T-helper 2 cell treated with Interferon-gamma antibody and Interleukin-4, amounts not matched to agents 5 μg/mL and 100 μg/mL, for 36 hours (primary cell): ENCODE measurements around the gene APBA2.
A peak's percentile ranks its signal among the peaks of the same experiment; 100 is the strongest.
"Not testable (repeated sequence)": the region's sequence is repeated elsewhere in the genome, so short reads cannot be mapped to it uniquely, and the experiment has no call there.

Experiments
- DNase-seq: peaks from one replicate; pipeline ENCODE4 v3.0.0; 2021; ENCODE audit warnings: low spot score
- H3K27ac Mint-ChIP-seq: one replicate; pipeline ENCODE4 v1.8.0; 2021; ENCODE audit warnings: mild to moderate bottlenecking, mixed read lengths
- H3K27me3 Mint-ChIP-seq: one replicate; pipeline ENCODE4 v1.8.0; 2021; ENCODE audit warnings: low read depth, mixed read lengths
- H3K36me3 Mint-ChIP-seq: one replicate; pipeline ENCODE4 v1.8.0; 2021; ENCODE audit warnings: low read depth, mixed read lengths
- H3K4me1 Mint-ChIP-seq: one replicate; pipeline ENCODE4 v1.8.0; 2021; ENCODE audit warnings: low read depth, mixed read lengths
- H3K4me3 Mint-ChIP-seq: one replicate; pipeline ENCODE4 v1.8.0; 2022; ENCODE audit warnings: mild to moderate bottlenecking, moderate library complexity, mixed read lengths
- H3K9me3 Mint-ChIP-seq: one replicate; pipeline ENCODE4 v1.8.0; 2021; ENCODE audit warnings: mixed read lengths

Gene APBA2

DNA sequence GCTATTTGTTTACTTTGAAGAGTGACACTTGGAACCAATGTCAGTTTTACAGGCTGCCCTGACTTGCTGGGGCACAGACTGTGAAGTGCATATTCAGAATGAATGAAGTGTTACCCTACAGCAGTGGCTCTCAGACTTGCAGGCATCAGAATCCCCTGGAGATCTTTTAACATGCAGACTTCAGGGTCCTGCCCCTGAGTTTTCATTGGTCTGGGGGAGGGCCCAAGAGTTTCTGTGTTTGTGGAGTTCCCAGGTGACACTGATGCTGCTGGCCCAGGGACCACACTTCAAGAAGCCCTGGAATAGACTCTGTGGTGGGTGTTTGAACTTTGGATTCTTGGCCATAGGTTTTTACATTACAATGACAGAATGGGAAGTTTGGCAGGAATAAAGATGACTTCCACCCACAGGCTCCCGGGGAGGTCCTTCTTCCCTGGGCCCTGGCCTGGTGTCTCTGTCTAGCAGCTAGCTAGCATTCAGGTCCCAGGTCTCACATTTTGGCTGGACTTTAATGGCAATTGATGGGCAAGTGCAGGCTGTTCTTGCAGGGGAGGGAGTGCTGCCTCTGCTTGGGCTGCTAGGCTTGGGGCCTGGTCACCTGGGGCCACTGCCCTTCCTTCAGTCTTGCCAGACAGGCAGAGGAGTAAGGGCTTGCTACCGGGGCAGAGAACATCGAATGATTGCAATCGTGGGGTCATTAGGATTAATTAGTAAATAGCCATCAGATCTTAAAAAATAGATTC is 149.0 kb downstream of the APBA2 start:
- no peaks in the 10 kb centered on the region for H3K27me3 Mint-ChIP-seq
- no peak for DNase-seq
- no peaks in the 10 kb centered on the region for H3K36me3 Mint-ChIP-seq
- H3K9me3 Mint-ChIP-seq: peaks cover 4% of the 10 kb centered on the region
- H3K27ac Mint-ChIP-seq: no peak overlapping the region
- no peak overlapping the region for H3K4me3 Mint-ChIP-seq
- H3K4me1 Mint-ChIP-seq: peaks cover 15% of the 10 kb centered on the region

DNA sequence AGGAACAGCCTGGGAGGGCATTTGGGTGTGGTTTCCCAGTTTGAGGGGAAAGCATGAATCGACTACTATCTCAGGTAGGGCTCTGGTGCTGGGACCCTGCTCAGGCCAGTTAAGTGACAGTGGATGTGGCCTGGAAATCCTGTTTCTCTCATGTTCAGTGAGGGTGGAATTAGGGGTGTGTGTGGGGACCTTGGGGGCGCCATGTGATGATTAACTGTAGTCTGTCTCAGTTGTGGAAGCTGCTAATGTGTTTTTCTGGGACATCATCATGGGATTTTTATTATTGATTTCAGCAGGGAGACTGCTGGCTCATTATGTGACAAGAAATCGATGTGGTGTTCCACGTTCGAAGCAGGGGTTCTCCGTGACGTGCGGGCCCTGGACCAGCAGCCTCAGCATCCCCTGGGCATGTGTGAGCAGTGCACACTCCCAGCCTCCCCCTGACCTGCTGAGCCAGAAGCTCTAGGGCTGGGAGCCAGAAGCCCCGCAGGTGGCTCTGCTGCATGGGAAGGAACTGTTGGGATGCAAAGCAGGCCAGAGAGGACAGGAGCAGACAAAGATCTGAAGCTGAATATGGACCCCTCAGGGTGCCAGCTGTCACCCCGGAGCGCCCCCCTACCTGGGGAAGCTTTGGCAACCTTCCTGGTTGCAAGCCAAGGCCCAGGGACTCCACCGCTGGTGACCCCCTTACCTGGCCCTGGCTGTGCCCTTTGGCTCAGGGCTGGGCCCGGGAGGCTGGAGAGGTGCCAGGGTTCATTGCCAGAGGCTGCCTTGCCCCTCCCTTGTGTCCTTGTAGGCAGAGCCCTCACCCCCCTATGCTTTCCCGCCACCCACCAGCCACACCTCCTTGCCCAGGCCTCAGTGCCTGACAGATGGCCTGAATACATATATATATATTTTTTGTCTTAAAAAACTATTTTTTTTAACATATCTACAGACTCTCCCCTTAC is 149.8 kb downstream of the APBA2 start:
- DNase-seq: no peak
- Mint-ChIP-seq H3K4me3 (no peak overlapping the region), H3K4me1 (peaks cover 19% of the 10 kb centered on the region), H3K27ac (no peak overlapping the region), H3K9me3 (peaks cover 4% of the 10 kb centered on the region), H3K36me3 (no peaks in the 10 kb centered on the region), H3K27me3 (no peaks in the 10 kb centered on the region)

DNA sequence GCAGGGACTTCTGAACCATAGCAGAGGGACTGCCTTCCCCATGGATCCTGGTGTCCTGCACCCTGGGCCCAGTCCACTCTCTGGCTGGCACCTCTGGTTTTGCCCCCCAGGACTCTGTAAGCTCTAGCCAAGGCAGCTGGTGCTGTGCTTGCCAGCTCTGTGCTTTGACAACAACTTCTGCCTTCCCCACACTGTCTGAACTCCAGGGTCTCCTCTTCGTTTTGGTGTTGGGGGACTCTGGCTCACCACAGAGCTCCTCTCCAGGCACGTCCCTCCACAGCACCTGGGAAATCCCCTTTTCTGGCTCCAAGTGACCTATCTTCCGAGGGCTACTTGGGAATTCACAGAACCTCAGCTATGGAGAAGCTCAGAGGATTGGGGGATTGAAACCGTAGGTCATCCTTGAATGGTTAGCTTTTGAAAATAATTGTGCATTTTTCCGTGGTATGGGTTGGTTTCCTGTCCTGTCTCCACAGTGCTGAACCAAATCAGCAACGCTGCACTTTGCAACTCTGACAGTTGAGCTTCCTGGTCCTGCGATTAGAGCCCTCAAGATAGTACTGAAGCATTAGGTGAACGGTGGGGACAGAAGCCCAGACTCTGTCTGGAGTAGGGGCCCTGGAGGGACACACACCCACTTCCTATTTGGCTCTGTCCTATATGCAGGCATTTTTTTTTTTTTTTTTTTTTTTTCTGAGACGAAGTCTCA is 152.4 kb downstream of the APBA2 start:
- H3K4me3 Mint-ChIP-seq: no peak overlapping the region
- no peaks in the 10 kb centered on the region for H3K27me3 Mint-ChIP-seq
- no peak overlapping the region for H3K27ac Mint-ChIP-seq
- peaks cover 8% of the 10 kb centered on the region for H3K4me1 Mint-ChIP-seq
- no peaks in the 10 kb centered on the region for H3K36me3 Mint-ChIP-seq
- H3K9me3 Mint-ChIP-seq: no peaks in the 10 kb centered on the region
- DNase-seq: no peak

DNA sequence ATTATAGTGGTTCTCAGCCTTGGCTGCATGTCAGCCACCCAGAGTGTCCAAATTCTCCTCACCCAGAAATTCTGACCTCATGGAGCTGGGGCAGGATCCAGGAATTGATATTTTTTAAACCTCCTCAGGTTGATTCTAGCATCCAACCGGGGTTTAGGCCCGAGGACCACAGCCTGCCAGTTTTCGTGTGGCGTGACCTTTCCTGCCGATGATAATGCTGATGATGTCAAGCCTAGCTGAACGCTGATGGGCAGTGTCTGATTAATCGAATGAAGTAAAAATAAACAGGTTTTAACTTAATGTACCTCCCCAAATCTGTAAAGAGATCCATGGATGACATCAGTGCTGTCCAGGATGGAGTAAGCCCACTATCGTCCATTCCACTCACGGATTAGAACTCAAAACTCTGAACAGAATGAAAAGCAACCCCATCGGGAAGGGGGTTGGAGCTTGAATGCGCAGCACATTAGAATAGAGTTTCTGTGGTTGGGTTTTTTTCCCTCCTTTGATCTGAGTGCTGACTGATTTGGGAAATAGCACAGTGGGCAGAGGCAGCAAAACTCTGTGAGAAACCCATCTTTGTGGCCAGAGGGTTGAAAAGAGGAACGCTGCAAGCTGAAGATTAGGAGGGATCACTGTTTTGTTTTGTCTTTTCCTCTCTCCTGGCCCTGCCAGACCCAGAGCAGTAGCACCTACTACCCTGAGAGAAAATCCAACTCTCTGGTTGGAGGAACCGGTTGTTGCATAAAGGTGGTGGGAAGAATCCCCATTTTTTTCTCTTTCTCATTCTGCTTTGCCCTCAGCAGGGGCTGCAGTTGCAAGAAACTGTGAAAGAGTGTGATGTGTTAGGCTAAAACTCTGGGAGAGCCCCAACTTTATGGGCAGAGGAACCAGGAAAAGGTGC is 153.9 kb downstream of the APBA2 start:
- Mint-ChIP-seq H3K4me1 (peaks cover 8% of the 10 kb centered on the region), H3K4me3 (no peak overlapping the region), H3K36me3 (no peaks in the 10 kb centered on the region), H3K27me3 (no peaks in the 10 kb centered on the region), H3K27ac (no peak overlapping the region), H3K9me3 (no peaks in the 10 kb centered on the region)
- peak; percentile 15 for DNase-seq

DNA sequence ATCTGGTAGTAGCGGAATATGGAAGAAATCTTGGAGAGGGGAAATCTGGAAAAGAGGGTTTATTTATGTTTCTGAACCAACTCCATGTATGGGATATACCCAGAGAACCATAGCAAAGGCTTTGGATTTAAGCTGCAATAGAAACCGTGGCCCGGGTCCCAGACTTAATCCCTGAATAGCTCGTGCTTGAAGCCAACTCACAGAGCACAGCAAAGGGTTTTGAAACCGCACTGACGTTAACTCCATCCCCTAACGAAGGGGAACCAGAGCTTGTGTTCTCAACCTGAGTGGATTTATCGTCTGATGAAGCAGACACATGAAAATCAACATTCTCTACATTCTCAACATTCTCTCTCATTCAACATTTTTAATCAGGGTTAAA is 154.6 kb downstream of the APBA2 start:
- peaks cover 8% of the 10 kb centered on the region for H3K4me1 Mint-ChIP-seq
- H3K4me3 Mint-ChIP-seq: no peak overlapping the region
- no peaks in the 10 kb centered on the region for H3K27me3 Mint-ChIP-seq
- no peak for DNase-seq
- no peaks in the 10 kb centered on the region for H3K9me3 Mint-ChIP-seq
- H3K36me3 Mint-ChIP-seq: no peaks in the 10 kb centered on the region
- no peak overlapping the region for H3K27ac Mint-ChIP-seq

DNA sequence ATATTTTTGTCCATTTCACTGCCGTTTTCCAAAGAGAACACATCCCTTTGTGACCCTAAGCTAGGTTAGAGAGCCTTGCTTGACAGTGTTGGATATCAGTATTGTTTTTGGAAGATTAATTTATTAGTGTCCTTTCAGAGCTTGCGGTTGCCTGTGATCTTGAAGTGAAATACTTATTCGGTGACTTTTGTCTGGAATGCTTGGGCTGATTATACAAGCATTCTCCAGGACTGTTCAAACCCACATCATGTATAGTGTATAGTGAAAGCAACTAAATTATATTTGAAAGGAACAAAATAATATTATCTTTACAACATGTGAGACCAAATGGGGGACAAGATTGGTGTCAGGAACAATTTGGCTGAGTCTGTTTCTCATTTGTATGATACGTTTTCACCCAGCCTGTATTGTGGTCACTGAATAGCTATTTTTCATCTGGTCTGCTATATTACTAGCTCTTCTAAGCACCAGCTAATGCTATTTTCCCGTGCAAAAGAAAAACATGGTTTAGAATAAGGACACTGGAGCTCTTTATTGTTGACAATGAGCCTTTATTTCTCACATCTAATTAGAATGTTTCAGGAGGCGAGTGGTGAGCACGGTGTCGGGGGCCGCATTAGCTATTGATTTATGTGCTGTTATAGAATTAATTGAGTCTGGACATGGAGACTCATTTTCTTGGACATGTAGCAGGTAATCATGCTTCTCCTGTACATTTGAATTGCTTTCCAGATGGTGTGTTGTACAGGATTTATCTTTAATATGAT is 158.1 kb downstream of the APBA2 start:
- no peaks in the 10 kb centered on the region for H3K9me3 Mint-ChIP-seq

DNA sequence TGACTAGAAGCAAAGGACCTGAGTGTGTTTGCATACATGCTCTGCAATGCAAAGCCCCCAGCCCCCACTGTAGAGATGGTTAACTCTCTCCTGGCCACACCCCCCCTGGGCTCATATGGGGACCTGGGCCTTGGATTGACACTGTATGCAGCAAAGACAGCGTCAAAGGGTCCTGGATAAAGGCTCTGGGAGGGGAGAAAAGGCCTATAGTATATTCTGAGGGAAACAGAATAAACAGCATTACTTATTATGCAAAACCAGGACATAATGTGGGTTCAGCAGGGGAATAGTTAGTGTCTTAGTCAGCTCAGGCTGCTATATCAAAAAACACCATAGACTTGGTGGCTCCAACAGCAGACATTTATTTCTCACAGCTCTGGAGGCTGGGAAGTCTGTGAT is 158.7 kb downstream of the APBA2 start:
- H3K4me3 Mint-ChIP-seq: no peak overlapping the region
- H3K36me3 Mint-ChIP-seq: no peaks in the 10 kb centered on the region
- H3K4me1 Mint-ChIP-seq: peaks cover 7% of the 10 kb centered on the region
- H3K9me3 Mint-ChIP-seq: no peaks in the 10 kb centered on the region
- no peak for DNase-seq
- H3K27ac Mint-ChIP-seq: no peak overlapping the region
- H3K27me3 Mint-ChIP-seq: no peaks in the 10 kb centered on the region

More for the DNA sequence above, 158.1 kb downstream of the APBA2 start:
- DNase-seq: no peak
- H3K27ac Mint-ChIP-seq: no peak overlapping the region
- no peaks in the 10 kb centered on the region for H3K36me3 Mint-ChIP-seq
- no peaks in the 10 kb centered on the region for H3K27me3 Mint-ChIP-seq
- H3K4me1 Mint-ChIP-seq: peaks cover 8% of the 10 kb centered on the region
- no peak overlapping the region for H3K4me3 Mint-ChIP-seq

DNA sequence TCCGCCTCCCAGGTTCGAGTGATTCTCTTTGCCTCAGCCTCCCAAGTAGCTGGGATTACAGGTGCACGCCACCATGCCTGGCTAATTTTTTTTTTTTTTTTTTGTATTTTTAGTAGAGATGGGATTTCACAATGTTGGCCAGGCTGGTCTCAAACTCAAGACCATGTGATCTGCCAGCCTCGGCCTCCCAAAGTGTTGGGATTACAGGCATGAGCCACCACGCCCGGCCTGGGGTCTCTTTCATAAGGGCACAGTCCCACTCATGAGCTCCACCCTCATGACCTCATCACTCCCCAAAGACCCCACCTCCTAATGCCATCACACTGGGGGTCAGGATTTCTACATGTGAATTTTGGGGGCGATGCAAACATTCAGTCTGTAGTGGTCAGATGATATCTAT is 159.4 kb downstream of the APBA2 start:
- not testable (repeated sequence) for H3K9me3 Mint-ChIP-seq, DNase-seq, H3K4me1 Mint-ChIP-seq, H3K4me3 Mint-ChIP-seq, H3K36me3 Mint-ChIP-seq, H3K27me3 Mint-ChIP-seq
- H3K27ac Mint-ChIP-seq: peak overlapping the region; percentile 55

DNA sequence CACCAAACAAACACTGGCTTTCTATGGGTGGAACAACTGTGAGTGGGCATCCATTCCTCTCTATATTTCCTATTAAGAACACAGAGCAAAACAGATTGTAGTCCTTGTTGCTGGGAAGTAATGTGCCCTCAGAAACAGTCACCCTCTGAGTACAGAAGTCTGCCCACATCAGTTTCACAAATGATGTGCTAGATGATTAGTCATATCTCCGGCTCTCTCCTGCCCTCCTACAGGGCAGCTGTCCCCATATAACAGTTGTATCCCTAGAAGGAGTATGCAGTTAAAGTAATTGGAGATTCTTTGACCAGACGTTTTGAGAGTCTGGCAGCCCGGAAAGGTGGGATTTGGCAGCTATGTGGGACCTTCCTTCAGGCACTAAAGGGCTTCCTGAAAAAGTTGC is 159.9 kb downstream of the APBA2 start:
- Mint-ChIP-seq H3K36me3 (no peaks in the 10 kb centered on the region), H3K27ac (no peak overlapping the region), H3K9me3 (no peaks in the 10 kb centered on the region), H3K27me3 (no peaks in the 10 kb centered on the region), H3K4me1 (peaks cover 2% of the 10 kb centered on the region), H3K4me3 (no peak overlapping the region)
- peak; percentile 42 for DNase-seq

DNA sequence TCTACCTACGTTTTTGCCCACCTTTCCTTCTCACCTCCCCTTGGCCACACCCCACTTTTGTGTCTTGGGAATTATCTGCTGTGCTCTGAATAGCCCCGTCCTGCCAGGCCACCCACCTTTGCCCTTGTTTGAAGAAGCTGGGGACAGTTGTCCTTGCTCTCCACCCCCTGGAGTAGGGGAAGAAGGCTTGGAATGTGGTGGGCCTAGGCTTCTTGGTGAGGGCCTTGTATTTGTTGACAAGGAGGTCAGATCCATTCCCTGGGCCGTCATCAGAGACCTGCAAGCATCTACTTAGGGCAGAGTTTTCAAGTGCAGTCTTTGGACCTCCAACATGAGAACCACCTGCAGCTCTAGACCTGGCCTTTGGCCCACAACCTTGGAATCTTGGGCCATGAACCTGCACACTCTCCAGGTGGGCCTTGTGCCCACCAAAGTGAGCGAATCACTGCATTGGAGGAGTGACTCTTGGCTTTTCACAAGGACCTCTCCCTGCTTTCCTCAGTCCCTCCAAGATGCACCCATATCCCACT is 160.6 kb downstream of the APBA2 start:
- Mint-ChIP-seq H3K4me1 (peaks cover 9% of the 10 kb centered on the region), H3K4me3 (no peak overlapping the region), H3K36me3 (no peaks in the 10 kb centered on the region), H3K9me3 (no peaks in the 10 kb centered on the region), H3K27me3 (no peaks in the 10 kb centered on the region), H3K27ac (no peak overlapping the region)
- DNase-seq: no peak

DNA sequence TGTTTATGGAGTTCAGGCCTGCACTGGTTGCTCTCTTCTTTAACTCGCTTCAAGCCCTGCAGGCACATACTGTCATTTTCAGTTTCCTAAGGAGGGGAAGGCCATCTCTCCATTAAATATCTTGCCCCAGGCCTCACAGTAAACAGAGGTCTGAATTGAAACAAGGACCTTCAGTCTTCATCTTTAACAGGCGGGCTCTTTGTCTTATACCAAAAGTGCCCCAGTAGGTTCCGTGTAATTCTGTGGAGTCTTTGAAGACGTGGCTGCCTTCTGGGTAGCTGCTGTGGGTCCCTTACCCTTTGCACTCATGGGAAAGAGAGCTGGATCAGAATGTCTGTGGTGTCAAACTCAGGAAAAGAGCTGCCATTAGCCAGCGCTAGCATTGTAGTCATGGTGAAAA is 161.2 kb downstream of the APBA2 start:
- H3K4me1 Mint-ChIP-seq: peaks cover 12% of the 10 kb centered on the region
- no peaks in the 10 kb centered on the region for H3K36me3 Mint-ChIP-seq
- H3K4me3 Mint-ChIP-seq: no peak overlapping the region
- H3K9me3 Mint-ChIP-seq: no peaks in the 10 kb centered on the region
- no peak for DNase-seq
- H3K27ac Mint-ChIP-seq: no peak overlapping the region
- no peaks in the 10 kb centered on the region for H3K27me3 Mint-ChIP-seq

DNA sequence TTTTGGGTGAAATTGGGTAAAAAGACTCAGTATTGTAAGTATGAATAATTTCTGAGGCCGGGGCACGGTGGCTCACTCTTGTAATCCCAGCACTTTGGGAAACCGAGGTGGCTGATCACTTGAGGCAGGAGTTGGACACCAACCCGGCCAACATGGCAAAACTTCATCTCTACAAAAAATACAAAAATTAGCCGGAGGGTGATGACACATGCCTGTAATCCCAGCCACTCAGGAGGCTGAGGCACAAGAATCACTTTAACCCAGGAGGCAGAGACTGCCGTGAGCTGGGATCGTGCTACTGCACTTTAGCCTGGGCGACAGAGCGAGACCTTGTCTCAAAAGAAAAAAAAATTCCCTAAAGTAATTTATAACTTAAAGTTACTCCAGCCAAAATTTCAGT is 162.2 kb downstream of the APBA2 start:
- H3K27me3 Mint-ChIP-seq: no peaks in the 10 kb centered on the region
- H3K9me3 Mint-ChIP-seq: no peaks in the 10 kb centered on the region
- H3K4me3 Mint-ChIP-seq: no peak overlapping the region
- H3K36me3 Mint-ChIP-seq: no peaks in the 10 kb centered on the region
- H3K27ac Mint-ChIP-seq: no peak overlapping the region
- DNase-seq: no peak
- peaks cover 12% of the 10 kb centered on the region for H3K4me1 Mint-ChIP-seq
